ENCODE data around the gene SLC49A3.
"Not testable (repeated sequence)": the region's sequence is repeated elsewhere in the genome, so short reads cannot be mapped to it uniquely, and the experiment has no call there.

Gene SLC49A3

DNA sequence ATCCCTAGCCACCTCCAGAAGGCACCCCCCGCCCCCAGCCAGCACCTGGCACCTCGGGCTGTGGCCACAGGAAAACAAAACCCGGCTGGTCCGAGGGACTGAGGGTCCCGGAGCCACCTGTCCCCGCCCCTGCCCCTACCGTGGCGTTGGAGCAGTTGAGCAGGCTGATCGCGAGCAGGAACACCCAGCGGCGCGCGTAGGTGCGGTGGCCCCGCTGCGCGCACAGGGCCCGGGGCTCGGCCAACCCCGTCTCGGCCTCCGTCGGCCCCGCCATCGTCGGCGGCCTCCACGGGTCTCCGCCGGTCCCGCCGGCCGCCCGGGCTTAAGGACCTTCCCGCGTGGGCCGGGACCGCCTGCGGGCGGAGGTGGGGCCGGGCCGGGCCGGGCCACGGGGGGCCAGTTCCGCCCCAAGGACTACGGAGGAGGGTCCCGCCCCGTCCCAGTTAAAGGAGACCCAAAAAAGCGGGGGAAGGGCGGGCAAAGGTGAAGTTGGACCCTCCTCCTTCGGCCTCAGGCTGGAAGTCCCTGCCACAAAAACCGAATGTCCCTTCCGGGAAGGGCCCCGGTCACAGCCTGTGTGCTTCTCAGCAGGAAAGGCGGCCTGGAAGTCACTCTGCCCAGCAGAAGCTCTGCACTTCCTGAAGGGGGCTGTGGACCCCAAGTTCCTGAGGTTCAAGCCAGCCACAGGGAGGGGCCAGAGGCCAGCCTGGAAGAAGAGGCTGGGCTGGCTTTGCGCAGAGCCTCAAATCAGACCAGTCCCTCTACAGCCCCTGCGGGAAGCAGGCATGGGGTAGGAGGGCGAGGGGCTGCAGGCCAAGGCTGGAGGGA lies at the start of gene SLC49A3:
Gene SLC49A3 (minus strand): TSS at position 298 of the 828 bp plus-strand sequence. CDS start 24 bp downstream, at position 274.
- peak; percentile 60 for DNase-seq (ENCODE audit: low read depth, low spot score)

DNA sequence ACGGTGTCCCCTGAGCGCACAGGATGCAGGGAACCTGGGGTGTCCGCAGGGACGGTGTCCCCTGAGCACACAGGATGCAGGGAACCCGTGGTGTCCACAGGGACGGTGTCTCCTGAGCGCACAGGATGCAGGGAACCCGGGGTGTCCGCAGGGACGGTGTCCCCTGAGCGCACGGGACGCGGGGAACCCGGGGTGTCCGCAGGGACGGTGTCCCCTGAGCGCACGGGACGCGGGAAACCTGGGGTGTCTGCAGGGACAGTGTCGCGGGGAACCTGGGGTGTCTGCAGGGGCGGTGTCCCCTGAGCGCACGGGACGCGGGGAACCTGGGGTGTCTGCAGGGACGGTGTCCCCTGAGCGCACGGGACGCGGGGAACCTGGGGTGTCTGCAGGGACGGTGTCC lies 47.6 kb upstream of the SLC49A3 start:
- not testable (repeated sequence) for DNase-seq (ENCODE audit: low read depth, low spot score)

DNA sequence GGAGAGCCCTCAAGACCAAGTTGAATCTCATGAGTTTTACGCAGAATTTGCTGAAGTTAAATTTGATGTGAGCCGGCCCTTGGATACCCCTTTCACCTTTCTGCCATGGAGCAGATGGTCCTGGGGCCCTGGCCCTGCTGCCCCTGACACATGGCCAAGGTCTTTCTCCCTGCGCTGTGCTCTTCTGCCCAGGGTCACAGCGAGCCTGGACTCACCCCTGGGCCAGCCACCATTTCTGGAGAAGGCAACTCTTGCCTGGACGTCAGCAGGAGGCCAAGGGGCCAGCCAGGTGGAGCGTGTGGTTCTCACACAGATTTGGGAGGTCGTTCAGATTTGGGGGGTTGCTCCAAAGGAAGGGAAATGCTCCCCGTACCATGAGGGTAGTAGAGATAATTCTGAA lies 46.6 kb upstream of the SLC49A3 start:
- DNase-seq (ENCODE audit: low read depth, low spot score), result no peak

DNA sequence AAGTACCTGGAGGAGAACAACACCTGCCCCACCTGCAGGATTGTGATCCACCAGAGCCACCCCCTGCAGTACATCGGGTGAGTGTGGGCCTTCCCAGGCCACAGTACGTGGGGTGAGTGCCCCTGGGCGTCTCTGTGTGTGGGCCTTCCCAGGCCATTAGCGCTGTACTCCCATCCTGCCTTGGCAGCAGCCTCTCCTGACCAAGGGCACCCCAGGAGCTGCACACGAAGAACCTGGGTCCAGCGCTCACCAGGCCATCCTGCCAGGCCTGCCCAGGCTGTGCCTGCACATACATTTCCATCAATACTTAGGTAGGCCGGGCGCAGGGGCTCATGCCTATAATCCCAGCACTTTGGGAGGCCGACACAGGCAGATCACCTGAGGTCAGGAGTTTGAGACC lies 46.0 kb upstream of the SLC49A3 start:
- DNase-seq (ENCODE audit: low read depth, low spot score), result no peak

DNA sequence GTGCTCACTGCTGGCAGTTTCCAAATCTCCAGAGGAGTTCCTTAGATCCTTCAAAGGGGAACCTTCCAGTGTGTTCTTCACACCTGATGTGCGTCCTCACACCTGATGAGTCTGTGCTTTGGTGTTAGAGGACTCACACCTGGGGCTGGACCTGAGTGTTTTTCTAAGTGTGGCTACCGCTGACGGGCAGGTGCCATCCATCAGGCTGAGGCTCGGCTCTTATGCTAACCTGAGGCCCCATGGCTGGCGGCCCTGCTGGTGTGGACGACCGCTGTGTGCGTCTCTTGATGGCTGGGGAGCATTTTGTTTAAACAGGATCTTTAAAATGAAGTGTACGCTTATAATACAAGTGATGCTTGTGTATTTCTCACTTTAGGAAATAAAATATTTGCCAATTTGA lies 45.1 kb upstream of the SLC49A3 start:
- no peak for DNase-seq (ENCODE audit: low read depth, low spot score)

DNA sequence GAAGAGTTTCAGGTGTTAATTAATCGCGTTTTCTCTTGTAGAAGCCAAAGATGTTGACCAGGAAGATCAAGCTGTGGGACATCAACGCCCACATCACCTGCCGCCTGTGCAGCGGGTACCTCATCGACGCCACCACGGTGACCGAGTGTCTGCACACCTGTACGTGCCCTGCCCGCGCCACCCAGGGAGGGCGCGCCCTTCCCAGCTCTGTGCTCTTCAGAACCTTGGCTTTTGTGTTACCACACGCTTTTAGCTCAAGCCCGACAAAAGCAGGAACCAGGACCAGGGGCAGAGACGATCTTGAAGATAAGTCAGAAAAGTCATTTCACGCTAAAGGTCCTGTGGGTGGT lies 44.7 kb upstream of the SLC49A3 start:
- DNase-seq (ENCODE audit: low read depth, low spot score), result no peak

DNA sequence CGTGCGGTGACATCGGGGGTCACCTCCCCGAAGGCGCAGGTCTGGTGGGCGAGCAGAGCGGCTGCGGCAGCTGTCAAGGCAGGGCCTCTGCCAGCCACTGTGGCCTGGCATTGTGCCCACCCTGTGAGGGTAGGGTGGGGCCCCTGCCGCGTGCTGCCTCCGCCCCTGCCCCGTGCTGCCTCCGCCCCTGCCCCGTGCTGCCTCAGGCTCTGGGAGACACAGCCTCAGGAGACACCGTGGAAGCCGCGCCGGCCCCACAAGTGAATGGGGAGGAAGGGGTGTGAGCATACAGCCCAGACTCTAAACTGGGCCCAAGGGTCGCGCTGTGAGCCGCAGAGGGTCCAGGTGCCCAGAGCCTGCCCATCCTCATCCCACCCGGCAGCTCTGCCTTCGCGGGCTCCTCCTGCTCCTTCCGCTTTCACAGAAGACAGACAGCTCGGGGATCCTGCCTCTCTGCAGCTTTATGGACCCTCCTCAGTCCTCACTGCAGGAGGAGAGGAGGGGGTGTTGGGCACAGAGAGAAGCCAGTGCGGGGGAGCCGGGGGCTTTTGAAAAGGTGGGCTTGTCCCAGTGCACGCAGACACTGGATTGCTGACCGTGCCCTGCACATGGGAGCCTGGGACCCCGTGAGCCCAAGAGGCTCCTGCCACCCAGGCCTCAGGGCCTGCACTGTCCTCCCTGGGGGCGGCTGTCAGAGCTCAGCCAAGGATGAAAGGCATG lies 44.1 kb upstream of the SLC49A3 start:
- DNase-seq (ENCODE audit: low read depth, low spot score), result no peak

DNA sequence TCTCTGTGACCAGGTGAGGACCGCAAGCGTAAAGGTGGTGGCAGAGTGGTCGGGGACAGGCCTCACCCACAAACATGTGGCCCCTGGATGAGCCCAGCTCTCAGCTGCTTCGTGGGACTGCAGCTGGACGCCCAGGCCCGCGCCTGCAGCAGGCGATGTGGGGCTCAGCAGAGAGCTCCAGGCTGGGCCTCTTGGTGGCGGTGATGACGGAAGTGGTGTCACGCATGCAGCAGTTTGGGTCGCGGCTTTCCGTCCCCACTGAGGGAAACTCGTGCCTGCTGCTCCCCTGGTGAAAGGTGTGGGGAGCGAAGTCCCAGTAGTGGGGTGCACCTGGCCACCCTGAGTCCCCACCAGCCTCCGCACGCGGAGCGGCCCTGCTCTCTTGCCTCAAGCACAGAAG lies 43.5 kb upstream of the SLC49A3 start:
- no peak for DNase-seq (ENCODE audit: low read depth, low spot score)

DNA sequence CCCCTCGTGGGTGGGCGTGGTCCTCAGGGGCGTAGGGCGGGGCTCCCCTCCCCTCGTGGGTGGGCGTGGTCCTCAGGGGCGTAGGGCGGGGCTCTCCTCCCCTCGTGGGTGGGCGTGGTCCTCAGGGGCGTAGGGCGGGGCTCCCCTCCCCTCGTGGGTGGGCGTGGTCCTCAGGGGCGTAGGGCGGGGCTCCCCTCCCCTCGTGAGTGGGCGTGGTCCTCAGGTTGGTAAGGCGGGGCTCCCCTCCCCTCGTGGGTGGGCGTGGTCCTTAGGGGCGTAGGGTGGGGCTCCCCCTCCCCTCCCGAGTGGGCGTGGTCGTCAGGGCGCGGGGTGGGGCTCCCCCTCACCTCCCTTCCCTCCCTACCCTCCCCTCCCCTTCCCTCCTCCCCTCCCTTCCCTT lies 43.0 kb upstream of the SLC49A3 start:
- DNase-seq (ENCODE audit: low read depth, low spot score), result not testable (repeated sequence)

DNA sequence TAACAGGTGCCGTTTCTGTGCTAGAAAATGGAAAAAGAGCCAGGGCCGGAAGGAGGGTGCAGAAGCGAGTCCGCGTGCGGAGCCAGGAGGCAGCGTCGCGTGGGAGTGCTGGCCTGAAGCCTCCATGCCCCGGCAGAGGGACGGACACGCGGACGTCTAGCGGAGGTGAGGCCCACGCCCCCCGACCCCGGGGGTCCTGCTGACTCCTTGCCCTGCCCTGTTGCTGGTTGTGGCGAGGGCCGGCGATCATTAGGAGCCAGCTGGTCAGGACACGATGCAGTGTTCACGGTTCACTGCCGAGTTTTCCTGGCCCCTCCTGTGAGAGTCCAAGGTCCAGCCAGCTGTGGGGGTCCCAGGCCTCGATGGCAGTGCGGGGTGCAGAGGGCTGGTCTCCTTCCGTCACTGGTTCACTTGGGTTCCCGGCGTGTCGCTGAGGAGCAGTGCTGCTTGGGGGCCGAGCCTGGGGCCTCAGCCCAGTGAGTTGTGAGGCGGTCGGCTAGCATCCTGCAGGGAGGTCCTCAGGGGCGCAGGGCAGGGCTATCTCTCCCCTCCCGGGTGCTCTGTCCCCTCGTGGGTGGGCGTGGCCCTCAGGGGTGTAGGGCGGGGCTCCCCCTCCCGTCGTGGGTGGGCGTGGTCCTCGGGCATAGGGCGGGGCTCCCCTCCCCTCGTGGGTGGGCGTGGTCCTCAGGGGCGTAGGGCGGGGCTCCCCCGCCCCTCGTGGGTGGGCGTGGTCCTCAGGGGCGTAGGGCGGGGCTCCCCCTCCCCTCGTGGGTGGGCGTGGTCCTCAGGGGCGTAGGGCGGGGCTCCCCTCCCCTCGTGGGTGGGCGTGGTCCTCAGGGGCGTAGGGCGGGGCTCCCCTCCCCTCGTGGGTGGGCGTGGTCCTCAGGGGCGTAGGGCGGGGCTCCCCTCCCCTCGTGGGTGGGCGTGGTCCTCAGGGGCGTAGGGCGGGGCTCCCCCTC lies 42.3 kb upstream of the SLC49A3 start:
- not testable (repeated sequence) for DNase-seq (ENCODE audit: low read depth, low spot score)

DNA sequence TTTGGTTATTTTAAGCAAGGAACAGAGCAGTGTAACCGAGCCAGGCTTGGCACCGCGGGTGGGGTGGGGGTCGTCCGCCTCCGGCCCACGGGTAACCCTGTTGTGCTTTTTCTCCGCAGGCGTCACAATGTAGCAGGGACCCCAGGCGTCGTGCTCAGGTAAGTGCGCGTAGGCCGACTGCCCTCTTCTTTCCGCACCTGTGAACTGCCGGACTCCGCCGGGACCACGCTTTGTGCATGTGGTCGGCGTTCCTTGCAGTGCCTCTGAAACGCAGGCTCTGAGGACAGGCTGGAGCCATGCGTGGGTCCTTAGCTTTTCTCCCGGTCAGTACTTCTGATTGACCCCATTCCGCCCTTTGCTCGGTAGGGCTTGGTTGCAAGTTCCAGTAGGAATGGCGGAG lies 41.6 kb upstream of the SLC49A3 start:
- no peak for DNase-seq (ENCODE audit: low read depth, low spot score)

DNA sequence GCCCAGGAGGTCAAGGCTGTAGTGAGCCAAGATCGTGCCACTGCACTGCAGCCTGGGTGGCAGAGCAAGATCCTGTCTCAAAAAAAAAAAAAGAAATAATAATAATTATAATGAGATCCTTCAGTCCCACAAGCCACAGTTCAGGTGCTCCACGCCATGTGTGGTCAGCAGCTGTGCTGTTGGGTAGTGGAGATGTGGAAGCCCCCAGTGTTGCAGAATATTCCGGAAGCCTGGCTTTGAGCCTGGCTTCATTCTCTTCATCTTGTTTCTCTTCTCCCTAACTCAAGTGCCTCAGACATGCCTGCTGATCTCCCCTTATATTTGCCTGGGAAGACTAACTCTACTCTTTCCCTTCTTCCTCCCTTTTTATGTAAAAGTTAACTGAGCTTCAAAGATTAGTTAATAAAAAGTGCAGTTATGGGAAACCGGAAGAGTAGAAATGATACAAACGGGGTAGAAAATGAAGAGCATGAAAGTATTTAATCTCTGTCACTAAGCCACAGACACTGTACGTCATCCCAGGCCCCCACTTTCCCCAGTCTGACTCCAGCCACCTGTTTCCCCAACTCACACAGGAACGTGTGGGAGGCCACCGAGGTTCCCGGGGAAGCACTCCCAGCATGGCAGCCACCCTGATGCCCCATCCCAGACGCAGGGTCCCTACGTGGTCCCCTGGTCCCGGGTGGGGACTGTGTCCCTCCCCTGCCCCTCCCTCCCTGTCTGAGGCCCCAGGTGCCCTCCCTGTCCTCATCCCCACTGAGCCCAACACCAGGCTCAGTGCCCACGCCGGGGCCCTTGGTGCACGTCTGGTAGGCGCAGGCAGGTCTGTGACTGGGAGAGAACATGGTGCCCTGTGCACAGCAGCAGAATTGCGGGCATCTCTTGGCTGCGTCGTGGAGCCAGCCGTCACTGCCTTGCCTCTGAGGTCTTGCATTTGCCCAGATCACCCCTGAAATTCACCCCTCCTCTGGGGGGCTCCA lies 40.7 kb upstream of the SLC49A3 start:
- DNase-seq (ENCODE audit: low read depth, low spot score), result no peak

DNA sequence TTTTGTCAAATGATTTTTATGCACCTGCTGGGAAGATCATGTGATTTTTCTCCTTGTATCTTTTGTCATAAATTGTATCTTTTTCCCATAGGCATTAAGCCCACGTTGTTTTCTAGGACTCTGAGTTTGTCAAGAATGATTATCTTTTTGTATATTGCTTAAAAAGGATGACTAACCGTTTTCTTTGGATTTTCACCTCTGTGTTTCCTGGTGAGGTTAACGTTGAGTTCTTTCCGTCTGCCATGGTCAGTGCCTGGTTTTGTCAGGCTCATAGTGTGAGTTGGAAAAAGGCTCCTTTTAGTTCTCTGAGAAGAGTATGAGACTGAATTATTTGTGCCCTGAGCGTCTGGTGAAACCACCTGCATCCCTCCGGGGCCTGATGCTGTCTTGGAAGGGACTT lies 38.6 kb upstream of the SLC49A3 start:
- DNase-seq (ENCODE audit: low read depth, low spot score), result no peak

DNA sequence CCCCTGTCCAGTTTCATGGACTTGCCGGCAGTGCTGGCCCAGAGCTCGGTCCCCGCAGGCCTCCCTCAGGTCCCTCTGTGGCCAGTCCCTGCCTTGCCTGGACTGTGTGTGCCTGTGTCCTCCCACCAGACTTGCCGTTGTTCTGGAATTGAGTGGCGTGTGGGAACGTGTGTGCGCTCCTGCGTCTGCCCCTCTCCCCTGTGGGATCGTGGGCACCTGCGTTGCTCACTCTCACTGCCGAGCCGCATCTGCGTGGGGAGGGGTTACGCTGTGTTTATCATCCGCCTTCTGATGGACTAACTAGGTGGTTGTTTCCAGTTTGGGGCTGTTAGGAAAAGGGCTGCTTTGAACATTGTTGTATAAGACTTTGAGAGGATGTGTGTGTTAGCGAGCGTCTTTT lies 37.9 kb upstream of the SLC49A3 start:
- no peak for DNase-seq (ENCODE audit: low read depth, low spot score)

DNA sequence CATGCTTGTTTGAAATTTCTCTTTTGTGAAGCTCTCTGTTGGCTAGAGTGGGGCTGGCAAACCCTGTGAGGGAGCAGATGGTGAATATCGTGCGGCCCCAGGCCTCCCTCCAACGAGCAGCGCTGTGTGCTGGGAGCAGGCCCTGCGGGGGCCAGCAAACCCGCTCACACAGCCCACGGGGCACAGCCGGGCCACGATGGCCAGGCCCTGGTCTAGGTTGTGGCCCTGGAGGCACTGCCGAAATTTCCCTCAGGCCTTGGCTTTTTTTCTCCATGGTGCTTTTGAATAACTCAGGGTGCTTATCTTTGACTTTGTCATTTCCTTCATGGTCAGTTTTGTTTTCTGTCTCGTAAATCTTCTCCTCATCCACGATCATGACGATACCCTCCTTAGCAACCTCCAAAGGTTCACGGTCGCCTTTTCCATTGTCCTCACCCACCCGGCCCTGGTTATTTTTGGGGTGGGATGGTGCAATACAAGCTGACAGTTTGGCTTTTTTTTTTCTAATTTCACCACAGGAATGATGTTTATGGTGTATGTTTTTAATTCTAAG lies 37.4 kb upstream of the SLC49A3 start:
- no peak for DNase-seq (ENCODE audit: low read depth, low spot score)

DNA sequence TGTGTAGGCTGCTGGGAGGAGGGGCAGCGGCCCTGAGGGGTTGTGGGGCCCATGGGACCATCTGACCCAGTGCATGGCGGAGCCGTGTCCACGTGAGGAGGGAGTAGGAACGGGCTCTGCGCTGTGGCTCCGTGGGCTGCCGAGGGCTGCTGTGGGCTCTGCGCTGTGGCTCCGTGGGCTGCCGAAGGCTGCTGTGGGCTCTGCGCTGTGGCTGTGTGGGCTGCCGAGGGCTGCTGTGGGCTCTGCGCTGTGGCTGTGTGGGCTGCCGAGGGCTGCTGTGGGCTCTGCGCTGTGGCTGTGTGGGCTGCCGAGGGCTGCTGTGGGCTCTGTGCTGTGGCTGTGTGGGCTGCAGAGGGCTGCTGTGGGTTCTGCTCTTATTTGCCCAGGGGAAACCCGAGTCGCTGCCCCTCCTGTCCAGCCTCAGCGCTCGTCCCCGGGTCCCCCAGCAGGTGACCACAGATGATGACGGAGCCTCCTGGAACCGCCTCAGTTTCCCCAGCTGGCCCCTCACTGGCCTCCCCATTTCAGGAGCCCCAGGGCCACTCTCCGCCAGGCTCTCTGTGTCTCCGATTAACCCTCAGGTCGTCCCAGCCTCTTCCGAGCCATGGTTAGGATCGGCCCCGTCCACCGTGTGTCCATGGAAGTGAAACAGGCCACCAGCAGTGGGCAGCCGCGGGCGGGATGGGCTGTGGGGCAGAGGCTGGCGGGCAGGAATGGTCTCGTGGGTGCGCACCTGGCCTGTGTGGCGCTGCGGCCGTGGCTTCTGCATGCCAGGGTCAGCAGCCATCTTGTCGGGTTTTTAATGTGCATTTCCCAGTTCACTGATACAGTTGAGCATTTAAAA lies 36.7 kb upstream of the SLC49A3 start:
- DNase-seq (ENCODE audit: low read depth, low spot score), result no peak

DNA sequence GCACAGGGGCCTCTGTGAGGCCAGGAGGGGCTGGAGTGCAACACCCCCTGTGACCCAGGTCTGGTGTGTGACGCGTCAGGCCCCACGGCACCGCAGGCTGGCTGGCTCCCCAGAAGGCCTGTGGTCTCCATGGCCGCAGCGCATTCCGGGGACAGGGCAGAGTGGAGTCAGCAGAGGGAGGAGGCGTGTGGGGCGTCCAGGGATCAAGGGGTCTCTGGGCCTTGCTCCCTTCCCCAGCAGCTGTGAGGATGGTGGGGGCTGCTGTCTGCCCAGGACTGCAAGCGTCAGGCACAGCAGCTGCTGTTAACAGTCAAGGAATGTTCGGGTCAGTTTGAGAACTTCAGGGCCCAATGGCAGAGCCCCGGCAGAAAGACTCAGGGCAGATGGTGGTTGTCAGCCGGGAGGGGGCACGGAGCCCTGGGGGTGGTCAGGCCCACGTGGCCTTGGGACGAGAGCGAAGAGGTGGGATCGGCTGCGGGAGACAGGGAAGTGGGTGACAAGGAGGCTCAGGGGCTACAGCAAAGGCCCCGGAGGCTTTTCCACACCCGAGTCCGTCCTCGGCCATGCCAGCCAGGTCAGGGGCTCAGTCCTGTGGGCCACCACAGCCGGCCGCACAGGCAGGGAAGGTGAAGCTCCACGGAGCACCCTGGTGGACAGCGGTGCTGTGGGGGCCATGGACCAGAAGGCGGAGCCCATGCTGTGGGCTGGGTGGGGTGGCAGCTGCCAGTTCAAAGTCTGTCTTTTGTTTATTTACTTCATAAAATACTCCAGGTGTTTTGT lies 35.0 kb upstream of the SLC49A3 start:
- DNase-seq (ENCODE audit: low read depth, low spot score), result no peak

DNA sequence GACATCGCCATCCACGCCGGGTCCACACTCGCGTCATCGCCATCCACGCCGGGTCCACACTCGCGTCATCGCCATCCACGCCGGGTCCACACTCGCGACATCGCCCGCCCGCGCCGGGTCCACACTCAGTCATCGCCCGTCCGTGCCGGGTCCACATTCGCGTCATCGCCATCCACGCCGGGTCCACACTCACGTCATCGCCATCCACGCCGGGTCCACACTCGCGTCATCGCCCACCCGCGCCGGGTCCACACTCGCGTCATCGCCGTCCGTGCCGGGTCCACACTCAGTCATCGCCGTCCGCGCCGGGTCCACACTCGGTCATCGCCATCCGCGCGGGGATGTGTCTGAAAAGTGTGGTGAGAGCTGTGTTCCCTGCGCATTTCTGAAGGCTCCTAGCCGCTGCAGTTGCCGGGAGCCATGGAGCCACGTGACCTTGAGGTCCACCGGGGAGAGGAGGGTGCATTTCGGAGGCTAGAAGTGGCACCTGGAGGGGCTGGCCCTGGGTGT lies 34.0 kb upstream of the SLC49A3 start:
- DNase-seq (ENCODE audit: low read depth, low spot score), result no peak
